GM21367 (cell line): ENCODE data around the gene SLC22A15.
A peak's percentile ranks its signal among the peaks of the same experiment; 100 is the strongest.
"Not testable (repeated sequence)": the region's sequence is repeated elsewhere in the genome, so short reads cannot be mapped to it uniquely, and the experiment has no call there.

ENCODE experiments used
- ATAC-seq: cut with Tn5 transposase; IDR thresholded peaks from one replicate; pipeline ENCODE4 v1.9.1; 2021; ENCODE audit not compliant: unreplicated experiment

The SLC22A15 gene

DNA sequence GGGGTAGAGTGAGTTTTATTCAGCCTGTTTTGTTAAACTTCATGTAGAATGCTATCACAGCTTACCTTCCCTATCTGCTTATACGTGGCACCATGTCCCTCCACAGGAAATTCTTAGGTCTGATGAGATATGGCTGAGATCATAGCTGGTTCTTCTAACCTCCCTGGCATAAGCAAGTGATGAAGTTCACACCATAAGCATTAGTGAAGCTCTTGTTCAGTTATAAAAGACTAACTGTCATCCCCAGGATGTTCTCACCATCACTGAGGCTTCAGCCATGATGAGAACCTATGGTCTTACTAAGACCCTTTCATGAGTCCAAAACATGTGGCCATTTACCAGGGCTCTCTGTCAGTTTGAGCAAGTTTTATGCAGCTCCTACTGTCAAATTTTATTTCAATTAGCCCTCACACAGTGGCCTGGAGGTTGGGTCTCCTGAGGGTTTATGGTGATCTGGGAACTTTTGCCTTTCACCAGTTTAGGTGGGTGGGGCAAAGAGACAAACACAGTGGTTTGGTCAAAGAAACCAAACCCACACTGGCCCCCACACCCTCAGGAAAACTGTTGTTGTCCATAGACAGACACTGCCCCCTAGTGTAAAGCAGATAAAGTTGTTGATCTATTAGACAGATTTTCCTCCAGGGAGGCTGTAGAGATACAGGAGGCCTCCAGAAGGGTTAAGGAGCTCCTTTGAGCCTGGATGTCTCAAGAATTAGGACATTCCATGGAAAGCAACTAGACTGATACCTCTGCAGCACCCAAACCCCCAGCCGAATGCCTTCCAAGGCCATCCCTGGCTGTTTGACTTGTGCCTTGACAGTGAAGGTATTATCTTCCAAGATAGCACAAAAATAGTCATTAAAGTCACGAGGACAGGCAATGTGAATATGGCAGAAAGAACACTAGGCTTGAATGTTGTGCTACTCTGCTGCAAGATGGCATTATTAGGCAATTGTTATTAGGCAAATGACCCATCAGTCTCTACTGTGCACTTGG, 5.0 kb downstream of the SLC22A15 start:
- no peak for ATAC-seq

DNA sequence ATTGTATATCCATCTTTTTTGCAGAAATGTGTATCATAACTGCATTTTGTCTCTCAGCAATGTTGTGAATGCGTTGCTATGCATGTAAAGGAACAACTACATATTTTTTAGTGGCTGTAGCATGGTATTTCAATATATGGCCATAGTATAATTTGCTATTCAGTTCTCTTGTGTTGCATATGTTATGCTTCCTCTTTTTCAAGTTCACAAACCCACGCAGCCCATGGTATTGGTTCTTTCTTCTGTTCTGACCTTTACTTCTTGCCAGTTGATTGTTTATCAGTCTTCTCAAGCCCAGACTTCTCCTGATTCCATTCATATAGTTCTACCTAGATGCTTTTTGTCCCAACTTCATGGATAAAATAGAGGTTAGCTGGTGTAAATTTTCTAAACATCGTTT, 6.1 kb downstream of the SLC22A15 start:
- ATAC-seq, result no peak

DNA sequence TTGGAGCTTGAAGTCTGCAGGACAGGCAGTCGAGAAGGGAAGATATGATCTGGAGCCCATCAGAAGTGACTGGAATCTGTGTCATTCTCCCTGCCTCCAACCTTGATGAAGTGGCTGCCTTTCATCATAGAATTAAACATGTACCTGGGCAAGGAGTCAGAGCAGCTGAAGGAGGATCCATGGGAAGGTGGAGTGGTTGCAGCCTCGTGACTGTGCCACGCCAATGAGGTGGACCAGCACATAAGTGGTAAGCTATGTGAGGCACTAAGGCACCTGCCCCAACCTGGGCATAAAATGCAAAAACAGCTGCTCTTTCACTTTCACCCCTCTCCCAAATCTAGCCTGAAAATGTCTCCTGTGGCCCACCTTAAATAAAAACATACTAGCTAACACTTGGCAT, 7.3 kb downstream of the SLC22A15 start:
- no peak for ATAC-seq

DNA sequence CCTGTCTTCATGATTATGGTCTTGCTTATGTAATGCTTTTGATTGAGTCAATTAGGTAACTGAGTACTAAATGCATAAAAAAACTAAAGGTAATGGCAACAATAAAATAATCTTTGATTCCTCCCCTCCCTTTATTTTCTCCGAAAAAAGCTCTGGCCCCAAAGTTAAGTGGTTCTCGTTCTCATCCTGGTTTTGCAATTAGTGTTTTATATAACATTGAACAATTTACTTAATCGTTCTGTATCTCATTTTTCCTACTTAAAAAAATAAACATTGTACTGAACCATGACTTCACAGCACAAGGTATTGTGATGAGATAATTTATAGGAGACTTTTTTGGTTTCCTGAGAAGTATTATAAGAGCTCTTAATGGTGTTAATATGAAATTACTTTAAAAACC, 11.3 kb downstream of the SLC22A15 start:
- ATAC-seq, result no peak

DNA sequence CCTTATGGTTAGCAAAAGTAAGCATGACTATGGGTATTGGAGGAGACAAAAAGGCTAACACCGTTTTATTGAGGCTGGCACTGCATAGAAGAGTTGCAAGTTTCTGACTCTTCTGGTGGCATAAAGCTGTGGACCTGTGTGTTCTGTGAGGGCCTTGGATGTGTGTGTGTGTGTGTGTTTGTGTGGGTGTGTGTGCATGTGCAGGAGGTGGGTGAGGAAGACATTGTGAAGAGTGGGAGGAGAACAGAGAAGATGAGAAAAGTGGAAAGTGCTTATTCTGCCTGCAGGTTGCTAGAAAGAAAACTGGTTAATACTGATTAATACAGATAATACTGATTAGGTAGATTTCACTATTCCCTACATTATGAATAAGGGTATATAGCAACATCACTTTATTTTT, 12.6 kb downstream of the SLC22A15 start:
- ATAC-seq, result no peak

DNA sequence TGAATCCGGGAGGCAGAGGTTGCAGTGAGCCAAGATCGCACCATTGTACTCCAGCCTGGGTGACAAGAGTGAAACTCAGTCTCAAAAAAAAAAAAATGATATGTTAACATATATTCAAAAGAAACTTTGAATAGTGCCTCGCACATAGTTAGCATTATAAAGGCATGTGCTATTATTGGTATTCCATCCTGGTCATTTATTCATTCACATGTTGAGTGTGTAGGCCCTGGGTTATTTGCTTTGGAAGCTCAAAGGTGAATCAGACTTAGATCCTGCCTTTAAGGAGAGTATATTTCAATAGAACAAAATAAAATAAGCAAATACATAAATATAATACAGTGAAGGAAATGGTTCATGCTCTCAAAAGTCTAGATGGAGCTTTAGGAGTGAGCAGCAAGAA, 13.4 kb downstream of the SLC22A15 start:
- no peak for ATAC-seq

DNA sequence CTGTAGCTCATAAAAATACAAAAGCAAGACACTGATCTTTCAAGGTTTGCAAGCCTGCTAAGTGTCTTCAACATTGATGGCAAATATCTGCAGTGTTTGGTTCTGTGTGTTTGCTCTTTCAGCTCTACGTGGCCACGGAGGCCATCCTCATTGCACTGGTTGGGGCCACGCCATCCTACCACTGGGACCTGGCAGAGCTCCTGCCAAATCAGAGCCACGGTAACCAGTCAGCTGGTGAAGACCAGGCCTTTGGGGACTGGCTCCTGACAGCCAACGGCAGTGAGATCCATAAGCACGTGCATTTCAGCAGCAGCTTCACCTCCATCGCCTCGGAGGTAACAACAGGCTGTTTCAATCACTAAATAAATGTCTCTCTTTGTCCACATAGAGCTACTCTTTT, 15.6 kb downstream of the SLC22A15 start:
- ATAC-seq, result no peak

DNA sequence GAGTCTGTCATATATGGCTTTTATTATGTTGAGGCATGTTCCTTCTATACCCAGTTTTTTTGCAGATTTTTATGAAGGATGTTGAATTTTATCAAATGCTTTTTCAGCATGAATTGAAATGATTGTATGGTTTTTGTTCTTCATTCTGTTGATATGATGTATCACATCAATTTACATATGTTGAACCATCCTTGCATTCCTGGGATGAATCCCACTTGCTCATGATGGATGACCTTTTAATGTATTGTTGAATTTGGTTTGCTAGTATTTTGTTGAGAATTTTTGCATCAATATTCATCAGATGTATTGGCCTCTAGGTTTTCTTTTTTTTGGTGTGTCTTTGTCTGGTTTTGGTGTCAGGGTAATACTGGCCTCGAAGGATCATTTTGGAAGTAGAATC, 21.6 kb downstream of the SLC22A15 start:
- not testable (repeated sequence) for ATAC-seq

DNA sequence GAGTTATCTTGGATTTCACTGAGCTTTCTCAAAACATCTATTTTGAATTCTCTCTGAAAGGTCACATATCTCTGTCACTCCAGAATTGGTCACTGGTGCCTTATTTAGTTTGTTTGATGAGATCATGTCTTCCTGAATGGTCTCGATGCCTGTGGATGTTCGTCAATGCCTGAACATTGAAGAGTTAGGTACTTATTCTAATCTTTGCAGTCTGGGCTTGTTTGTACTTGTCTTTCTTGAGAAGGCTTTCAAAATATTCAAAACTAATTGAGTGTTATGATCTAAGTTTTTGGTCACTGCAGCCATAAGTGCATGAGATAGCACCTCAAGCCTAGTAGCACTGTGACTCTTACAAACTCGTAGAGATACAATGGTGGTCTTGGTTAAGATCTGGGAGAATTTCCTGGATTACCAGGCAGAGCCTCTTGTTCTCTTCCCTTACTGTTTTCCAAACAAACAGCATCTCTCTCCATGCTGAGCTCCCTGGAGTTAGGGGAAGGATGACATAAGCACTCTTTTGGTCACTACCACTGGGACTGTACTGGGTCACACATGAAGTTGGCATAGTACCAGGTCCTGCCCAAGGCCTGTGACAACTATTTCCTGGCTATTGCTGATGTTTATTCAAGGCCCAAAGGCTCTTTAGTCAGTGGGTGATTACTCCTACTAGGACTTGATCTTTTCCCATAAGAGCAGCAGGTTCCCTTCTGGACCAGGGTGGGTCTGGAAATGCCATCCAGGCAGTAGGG, 25.6 kb downstream of the SLC22A15 start:
- ATAC-seq, result no peak

DNA sequence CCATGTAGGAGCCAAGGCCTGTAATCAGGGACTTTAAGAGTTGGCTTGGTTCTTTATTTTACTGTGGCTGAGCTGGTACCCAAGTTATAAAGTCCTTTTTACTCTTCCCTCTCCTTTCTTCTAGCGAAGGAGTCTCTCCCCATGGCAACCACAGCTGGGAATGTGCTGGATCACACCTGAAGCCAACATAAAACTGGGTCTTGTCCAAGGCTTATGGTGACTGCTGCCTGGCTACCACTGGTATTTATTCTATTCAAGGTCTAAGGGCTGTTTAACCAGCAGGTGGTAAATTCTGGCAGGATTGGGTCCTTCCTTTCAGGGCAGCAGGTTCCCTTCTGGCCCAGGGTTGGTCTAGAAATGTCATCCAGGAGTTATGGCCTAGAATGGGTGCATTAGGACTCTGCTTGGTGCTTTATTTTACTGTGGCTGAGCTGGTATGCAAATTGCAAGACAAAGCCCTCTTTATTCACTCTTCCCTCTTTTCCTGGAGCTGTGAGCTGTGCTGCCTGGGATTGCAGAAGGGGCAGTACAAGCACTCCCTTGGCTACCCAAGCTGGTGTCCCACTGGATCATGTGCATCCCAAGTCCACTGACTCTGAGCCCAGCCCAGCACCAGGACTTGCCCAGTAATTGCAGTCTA, 26.6 kb downstream of the SLC22A15 start:
- ATAC-seq, result no peak

DNA sequence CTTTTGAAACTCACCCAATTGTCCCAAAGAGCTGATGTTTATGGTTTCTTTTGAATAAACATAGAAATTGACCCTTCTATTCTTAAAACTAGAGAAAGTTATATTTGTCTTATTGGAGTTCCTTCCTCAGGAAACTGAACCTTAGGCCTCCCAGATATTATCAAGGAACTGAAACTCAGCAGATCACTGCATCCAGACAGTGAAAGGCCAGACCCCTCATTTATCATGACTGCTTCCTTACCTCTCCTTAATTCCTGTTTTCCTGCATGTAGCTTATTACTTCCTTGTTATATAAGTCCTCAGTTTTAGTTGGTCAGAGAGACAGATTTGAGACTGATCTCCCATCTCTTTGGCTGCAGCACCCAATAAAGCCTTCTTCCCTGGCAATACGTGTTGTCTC, 27.5 kb downstream of the SLC22A15 start:
- ATAC-seq, result no peak

DNA sequence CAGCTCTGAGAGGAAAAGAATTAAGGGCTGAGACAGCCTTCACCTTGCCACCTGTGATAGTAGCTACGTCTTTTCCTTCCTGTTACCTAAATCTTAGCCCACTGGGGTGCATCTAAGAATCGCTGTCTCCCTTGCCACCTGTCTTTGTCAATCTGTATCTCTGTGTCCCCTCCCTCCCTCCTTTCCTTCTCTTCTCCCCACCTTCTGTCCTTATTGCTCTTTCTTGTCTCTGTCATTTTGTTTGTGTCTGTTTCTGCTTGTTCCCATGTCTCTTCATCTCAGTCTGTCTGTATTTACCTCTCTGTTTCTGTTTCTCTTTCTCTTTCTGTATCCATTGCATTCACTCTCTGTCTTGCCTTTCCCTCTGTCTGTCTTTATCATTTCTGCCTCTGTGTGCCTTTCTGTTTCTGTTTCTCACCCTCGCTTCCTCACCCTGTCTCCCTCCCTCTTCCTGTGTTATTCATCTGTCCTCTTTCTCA, 30.2 kb downstream of the SLC22A15 start:
- ATAC-seq, result peak; percentile 91

DNA sequence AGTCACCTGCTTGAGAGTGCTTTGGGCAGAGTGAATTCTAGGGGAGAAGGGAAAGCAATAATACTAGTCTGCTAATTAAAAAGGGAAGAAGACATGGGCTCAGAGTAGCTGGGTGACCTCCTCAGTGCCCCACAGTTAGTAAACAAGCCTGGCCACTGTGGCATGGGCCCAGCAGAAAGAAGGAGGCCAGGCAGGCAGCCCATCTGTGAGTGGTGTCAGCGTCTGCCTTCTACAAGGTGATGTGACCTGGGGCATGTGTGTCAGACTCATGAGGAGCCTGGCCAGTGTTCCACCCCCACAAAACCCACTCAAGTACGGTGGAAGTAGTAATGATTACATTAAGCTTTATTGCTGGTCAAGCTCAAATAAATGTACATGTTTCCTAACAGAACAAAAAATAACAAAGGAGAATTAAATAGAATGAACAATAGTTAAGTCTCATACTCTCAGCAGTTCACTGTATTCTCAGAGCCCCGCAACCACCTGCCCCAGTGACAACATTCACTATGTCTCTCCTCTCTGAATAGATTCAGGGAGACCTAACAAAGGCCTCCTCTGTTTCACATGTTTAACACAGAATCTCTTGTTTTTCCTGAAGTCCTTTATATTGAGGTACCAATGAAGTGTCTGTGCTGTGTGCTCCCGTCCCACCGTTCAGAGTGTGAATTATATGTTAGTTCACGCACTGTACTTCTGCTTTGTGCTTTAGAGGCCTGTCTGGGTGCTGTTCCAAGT, 32.5 kb downstream of the SLC22A15 start:
- no peak for ATAC-seq

DNA sequence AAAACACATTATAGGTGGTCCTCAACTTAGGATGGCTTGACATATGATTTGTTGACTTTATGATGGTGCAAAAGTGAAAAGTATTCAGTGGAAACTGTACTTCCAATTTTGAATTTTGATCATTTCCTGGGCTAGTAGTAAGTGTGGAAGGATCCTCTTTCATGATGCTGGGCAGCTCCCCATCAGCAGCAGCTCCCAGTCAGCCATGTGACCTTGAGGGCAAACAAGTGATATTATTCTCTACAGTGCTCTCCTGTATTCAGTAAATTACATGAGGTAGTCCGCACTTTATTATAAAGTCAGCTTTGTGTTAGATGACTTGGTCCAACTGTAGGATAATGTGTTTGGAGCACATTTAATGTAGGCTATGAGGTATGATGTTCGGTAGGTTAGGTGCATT, 36.4 kb downstream of the SLC22A15 start:
- no peak for ATAC-seq

DNA sequence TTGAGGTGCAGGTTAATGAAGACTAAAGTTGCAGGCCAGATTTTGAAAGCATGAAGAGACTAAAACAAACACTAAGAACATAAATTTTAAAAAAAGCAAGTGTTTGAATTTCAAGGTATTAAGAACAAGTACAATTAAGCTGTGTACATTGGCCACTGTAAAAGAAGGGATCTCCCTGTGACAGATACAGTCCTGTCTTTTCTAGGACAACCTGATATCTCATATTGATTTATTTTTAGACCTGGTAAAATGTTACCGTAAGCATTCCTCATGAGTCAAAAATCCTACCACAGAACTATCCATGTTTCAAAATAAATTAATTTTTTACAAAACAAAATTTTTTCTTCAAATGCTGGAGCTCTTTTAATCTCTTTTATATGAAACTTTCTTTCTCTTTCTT, 39.4 kb downstream of the SLC22A15 start:
- ATAC-seq, result no peak

DNA sequence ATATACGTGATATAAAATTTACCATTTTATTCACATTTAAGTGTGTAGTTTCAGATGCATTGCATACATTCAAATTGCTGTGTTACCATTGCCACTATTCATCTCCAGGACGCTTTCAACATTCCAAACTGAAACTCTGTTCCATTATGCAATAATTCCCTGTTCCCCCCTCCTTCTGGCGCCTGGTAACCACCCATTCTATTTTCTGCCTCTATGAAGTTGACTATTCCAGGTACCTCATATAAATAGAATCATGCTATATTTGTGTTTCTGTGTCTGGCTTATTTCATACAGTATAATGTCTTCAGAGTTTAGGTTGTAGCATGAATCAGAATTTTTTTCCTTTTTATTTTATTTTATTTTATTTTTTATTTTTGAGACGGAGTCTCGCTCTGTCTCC, 41.7 kb downstream of the SLC22A15 start:
- no peak for ATAC-seq

DNA sequence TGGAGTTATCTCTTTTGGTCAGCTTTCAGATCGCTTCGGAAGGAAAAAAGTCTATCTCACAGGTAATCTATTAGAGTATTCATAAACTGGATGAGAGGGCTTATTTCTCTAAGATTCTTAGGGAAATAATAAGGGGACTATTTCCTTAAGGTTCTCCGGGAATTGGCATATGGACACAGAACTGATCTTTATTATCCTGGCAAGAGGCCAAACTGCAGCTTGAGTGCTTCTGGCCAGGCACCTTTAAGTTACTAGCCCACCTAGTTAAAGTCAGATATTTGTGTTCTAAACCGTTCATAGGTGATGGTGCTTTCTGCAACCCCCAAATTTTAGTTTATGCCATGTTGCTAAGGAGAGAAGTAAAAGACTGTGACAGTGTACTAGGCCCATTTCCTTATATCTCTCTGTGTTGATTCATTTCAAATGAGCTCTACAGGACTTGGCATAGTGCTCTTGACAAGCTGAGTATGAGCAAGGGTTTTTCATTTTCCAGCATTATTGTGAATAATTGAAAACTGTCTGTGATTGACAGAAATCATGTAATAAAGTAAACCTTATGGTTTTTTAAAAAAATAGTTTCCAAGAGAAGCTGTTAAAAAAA, 43.4 kb downstream of the SLC22A15 start:
- ATAC-seq, result no peak

DNA sequence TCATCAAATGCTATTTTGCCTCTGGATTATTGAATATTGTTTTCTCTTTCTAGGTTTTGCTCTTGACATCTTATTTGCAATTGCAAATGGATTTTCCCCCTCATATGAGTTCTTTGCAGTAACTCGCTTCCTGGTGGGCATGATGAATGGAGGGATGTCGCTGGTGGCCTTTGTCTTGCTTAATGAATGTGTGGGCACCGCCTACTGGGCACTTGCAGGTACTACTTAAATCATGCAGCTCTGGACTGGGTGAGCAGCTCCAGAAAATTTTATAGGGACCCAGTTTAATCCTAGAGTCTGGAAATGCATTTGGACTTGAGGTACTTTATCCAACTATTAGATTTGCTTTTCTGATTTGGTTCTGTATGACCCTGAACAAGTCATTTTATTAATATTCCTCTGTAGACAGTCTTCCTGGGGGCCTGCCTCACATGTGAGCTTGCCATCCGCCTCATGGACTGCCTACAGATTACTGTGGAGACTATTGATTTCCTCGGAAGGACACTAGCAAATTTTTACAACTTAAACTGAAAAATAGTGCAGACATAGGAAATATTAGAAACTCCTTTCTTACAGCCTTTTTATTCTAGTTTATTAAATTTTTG, 44.5 kb downstream of the SLC22A15 start:
- ATAC-seq, result peak; percentile 85

DNA sequence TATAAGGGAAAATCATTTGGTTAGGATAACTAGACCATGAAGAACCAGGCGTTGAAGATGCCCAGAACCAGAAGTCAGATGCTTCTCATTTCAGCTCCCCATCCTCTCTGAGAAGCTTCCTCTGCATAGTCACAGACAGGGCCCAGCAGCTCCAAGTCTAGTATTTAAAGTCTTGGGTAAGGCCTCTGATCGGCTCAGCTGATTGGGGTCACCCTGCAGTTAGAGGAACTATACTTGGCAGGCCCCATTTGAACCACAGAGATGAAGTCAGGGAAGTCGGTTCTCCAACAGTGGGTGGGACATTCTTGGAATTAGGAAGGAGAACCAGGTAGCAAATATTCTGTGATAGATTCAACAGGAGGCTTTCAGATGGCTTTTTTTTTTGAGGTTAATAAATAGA, 48.3 kb downstream of the SLC22A15 start:
- ATAC-seq, result no peak

DNA sequence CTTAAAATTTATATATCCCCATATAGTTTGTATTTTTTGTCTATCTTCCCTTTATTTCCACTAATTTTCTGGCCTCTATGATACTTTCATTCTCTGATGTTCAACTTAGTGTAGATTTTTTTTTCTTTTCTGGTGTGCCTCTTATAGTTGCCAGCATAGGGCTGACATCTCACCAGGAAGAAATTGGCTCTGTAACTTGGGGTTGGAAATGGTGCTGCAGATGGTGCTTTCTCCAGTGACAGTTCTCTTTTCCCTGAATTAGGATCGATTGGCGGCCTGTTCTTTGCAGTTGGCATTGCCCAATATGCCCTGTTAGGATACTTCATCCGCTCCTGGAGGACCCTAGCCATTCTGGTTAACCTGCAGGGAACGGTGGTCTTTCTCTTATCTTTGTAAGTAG, 50.3 kb downstream of the SLC22A15 start:
- no peak for ATAC-seq
